Esophagus (tissue), 2 donors: ENCODE results near the gene THEMIS. TPM values are rescaled to one million over a fixed set of nuclear protein-coding genes. Genes with fewer than 3 reads are reported as not detected.
"Not testable (repeated sequence)": the region's sequence is repeated elsewhere in the genome, so short reads cannot be mapped to it uniquely, and the experiment has no call there.

Source experiments
- H3K27ac ChIP-seq, 2 donors: one replicate each; pipeline ENCODE4 v1.5.1; 2013; ENCODE audit warnings: low read depth in 2 of 2, mild to moderate bottlenecking in 2 of 2, inconsistent platforms in 1 of 2, low read length in 1 of 2, moderate library complexity in 1 of 2
- H3K27me3 ChIP-seq, 2 donors: one replicate each; pipeline ENCODE4 v1.6.1; 2013; ENCODE audit warnings: low read length in 2 of 2, control low read depth in 1 of 2, mild to moderate bottlenecking in 1 of 2; ENCODE audit not compliant: insufficient read depth in 2 of 2, control insufficient read depth in 1 of 2
- H3K36me3 ChIP-seq, 2 donors: one replicate each; pipeline ENCODE4 v1.6.1; 2013; ENCODE audit warnings: low read length in 1 of 2; ENCODE audit not compliant: control insufficient read depth in 2 of 2, insufficient read depth in 2 of 2
- H3K4me1 ChIP-seq, 2 donors: one replicate each; pipeline ENCODE4 v1.6.1; 2013; ENCODE audit warnings: low read length in 1 of 2; ENCODE audit not compliant: control insufficient read depth in 2 of 2, insufficient read depth in 2 of 2
- H3K4me3 ChIP-seq, 2 donors: one replicate each; pipeline ENCODE4 v1.5.1; 2013; ENCODE audit warnings: low read length in 2 of 2, mild to moderate bottlenecking in 2 of 2, low read depth in 1 of 2, moderate library complexity in 1 of 2
- H3K9me3 ChIP-seq, 2 donors: one replicate each; pipeline ENCODE4 v1.6.1; 2013; ENCODE audit warnings: mild to moderate bottlenecking in 2 of 2, low read depth in 1 of 2, low read length in 1 of 2, moderate library complexity in 1 of 2; ENCODE audit not compliant: control insufficient read depth in 2 of 2, insufficient read depth in 1 of 2
- WGBS, 2 donors: extraction: QIAGEN DNeasy Blood & Tissue Kit; methylation state at CpG; one replicate each; pipeline ENCODE4 v1.1.7; 2013; 5-methylcytosine and 5-hydroxymethylcytosine counted together
- polyA plus RNA-seq, 2 donors: library from polyadenylated mRNA; stranded (reverse); fragments of 200-250 nt; gene quantifications; one replicate each; pipeline ENCODE4 v1.2.3, GENCODE V29; 2013
- donor health status: healthy with polysubstance abuse.
- donor health status: Bipolar disorder and iron deficiency.

THEMIS gene
- polyA plus RNA-seq, 2 donors, result 0.20 to 0.22 TPM

- 78 to 86% methylated on average over 7 of the region's 7 CpGs for WGBS, 2 donors
These were observed 33.3 kb upstream of the THEMIS start for GRCh38 chr6:127933852-127934840.

GRCh38 chr6:127933137-127933536 lies 32.3 kb upstream of the THEMIS start:
- Histone ChIP-seq H3K27ac (no peak overlapping the region), H3K27me3 (no peaks in the 10 kb centered on the region), H3K9me3 (peaks cover 4% of the 10 kb centered on the region in 2 donors), H3K4me1 (no peaks in the 10 kb centered on the region), H3K36me3 (no peaks in the 10 kb centered on the region), H3K4me3 (no peak overlapping the region)
- WGBS, 2 donors, result 95 to 100% methylated on average over 1 of the region's 1 CpG

More at GRCh38 chr6:127933852-127934840, 33.3 kb upstream of the THEMIS start:
- no peaks in the 10 kb centered on the region for H3K36me3 ChIP-seq
- H3K27ac ChIP-seq, result no peak overlapping the region
- H3K4me3 ChIP-seq, result no peak overlapping the region
- no peaks in the 10 kb centered on the region for H3K4me1 ChIP-seq
- no peaks in the 10 kb centered on the region for H3K27me3 ChIP-seq
- peaks cover 4% of the 10 kb centered on the region in 2 donors for H3K9me3 ChIP-seq

GRCh38 chr6:127932708-127933107 lies 31.9 kb upstream of the THEMIS start:
- H3K27me3 ChIP-seq, result no peaks in the 10 kb centered on the region
- no peak overlapping the region for H3K27ac ChIP-seq
- H3K9me3 ChIP-seq, result peaks cover 4% of the 10 kb centered on the region in 2 donors
- H3K4me3 ChIP-seq, result no peak overlapping the region
- WGBS, 2 donors, result 86 to 88% methylated on average over 5 of the region's 5 CpGs
- H3K36me3 ChIP-seq, result no peaks in the 10 kb centered on the region
- H3K4me1 ChIP-seq, result no peaks in the 10 kb centered on the region

DNA sequence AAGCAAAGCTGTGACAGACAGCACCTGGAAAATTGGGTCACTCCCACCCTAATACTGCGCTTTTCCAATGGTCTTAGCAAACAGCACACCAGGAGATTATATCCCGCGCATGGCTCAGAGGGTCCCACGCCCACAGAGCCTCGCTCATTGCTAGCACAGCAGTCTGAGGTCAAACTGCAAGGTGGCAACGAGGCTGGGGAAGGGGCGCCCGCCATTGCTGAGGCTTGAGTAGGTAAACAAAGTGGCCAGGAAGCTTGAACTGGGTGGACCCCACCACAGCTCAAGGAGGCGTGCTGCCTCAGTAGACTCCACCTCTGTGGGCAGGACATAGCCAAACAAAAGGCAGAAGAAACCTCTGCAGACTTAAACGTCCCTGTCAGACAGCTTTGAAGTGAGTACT lies 25.6 kb upstream of the THEMIS start:
- not testable (repeated sequence) for H3K27ac ChIP-seq, H3K36me3 ChIP-seq, H3K4me3 ChIP-seq, H3K9me3 ChIP-seq, H3K4me1 ChIP-seq, H3K27me3 ChIP-seq
- 88 to 93% methylated on average over 10 of the region's 10 CpGs for WGBS, 2 donors

GRCh38 chr6:127924440-127924839 lies 23.6 kb upstream of the THEMIS start:
- Histone ChIP-seq H3K27ac (no peak overlapping the region), H3K4me3 (no peak overlapping the region), H3K36me3 (no peaks in the 10 kb centered on the region), H3K9me3 (no peaks in the 10 kb centered on the region), H3K27me3 (no peaks in the 10 kb centered on the region), H3K4me1 (no peaks in the 10 kb centered on the region)
- WGBS, 2 donors, result 75 to 81% methylated on average over 2 of the region's 2 CpGs

DNA sequence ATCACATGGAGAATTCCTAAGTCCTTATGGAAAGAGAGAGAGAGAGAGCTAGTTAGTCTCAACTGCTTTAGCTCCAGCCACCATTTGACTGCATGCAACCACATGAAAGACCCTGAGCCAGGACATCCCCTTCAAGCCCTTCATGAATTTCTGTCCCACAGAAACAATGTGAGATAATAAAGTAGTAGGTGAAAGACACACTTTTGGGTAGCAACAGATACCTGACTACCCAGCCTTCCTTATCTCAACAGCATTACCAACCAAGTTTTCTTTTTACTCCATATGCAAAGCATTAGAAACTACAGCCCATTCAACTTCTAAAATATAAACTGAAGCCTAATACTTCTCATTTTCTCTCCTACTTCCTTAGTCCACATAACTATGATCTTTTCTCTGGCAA lies 23.2 kb upstream of the THEMIS start:
- H3K27me3 ChIP-seq, result no peaks in the 10 kb centered on the region
- H3K9me3 ChIP-seq, result no peaks in the 10 kb centered on the region
- no peaks in the 10 kb centered on the region for H3K36me3 ChIP-seq
- H3K27ac ChIP-seq, result no peak overlapping the region
- no peak overlapping the region for H3K4me3 ChIP-seq
- H3K4me1 ChIP-seq, result no peaks in the 10 kb centered on the region

DNA sequence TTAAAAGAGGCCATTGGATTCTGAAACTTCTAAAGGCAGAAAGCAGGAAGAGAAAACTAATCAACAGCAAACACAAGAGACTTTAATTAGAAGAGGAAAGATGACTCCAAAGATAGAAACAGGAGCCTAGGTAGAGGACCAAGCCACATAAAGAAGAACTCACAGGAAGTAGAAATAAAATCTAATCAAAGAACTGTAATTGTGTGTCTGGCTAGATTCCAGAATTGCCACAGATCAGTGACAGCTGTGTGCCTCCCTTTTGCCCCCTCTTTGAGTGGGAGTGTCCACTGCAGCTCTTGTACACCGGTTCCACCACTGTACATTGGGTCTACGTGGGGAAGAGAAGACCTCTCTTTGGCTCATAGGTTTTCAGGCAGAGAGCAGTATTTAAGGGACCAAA lies 22.3 kb upstream of the THEMIS start:
- H3K9me3 ChIP-seq, result no peaks in the 10 kb centered on the region
- 85 to 86% methylated on average over 2 of the region's 2 CpGs for WGBS, 2 donors

DNA sequence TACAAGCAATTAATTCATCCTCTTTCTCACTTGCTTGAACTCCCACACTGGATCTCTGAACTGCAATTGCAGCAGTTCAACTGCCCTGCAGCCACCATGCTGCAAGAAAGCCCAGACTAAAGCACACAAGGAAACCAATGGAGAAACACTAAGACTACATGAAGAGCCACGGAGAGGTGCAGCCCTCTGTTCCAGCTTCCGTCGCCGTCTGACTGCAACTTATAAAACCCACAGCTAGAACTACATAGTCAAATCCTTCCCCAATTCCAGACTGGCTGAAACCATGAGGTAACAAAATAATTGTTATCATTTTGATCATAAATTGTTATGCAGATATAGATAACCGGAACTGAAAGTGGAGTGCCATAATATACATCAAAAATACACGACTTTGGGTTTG lies 21.1 kb upstream of the THEMIS start:
- no peaks in the 10 kb centered on the region for H3K27me3 ChIP-seq
- H3K9me3 ChIP-seq, result no peaks in the 10 kb centered on the region
- no peaks in the 10 kb centered on the region for H3K4me1 ChIP-seq
- H3K27ac ChIP-seq, result no peak overlapping the region
- WGBS, 2 donors, result 91 to 93% methylated on average over 6 of the region's 6 CpGs
- H3K36me3 ChIP-seq, result no peaks in the 10 kb centered on the region
- H3K4me3 ChIP-seq, result no peak overlapping the region

More for the DNA sequence above, 22.3 kb upstream of the THEMIS start:
- H3K4me3 ChIP-seq, result no peak overlapping the region
- no peaks in the 10 kb centered on the region for H3K27me3 ChIP-seq
- no peak overlapping the region for H3K27ac ChIP-seq
- H3K4me1 ChIP-seq, result no peaks in the 10 kb centered on the region
- no peaks in the 10 kb centered on the region for H3K36me3 ChIP-seq

DNA sequence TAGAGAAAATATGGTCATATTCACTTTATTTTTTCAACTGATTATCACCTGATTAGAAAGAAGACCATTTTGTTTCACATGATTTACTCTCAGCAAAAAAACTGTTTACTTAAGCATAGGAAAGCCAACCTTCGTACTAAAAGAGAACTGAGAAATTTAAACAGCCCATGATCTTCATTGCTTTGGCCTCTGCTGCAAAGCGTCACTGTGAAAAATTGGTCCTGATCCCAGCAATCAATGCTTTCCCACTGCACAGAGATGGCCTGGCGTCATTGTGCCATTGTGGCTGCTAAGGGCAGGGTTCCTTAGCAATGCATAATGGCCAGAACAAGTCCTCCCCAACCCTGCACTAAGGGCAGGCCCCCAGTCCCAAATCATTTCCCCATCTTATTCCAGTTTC lies 19.9 kb upstream of the THEMIS start:
- 57 to 62% methylated on average over 3 of the region's 3 CpGs for WGBS, 2 donors
- no peaks in the 10 kb centered on the region for H3K36me3 ChIP-seq
- H3K4me3 ChIP-seq, result no peak overlapping the region
- H3K9me3 ChIP-seq, result no peaks in the 10 kb centered on the region
- H3K27me3 ChIP-seq, result no peaks in the 10 kb centered on the region
- H3K27ac ChIP-seq, result no peak overlapping the region
- no peaks in the 10 kb centered on the region for H3K4me1 ChIP-seq
